K562 (cell line): ENCODE data around the gene RAB2B. TPM values are rescaled to one million over a fixed set of nuclear protein-coding genes. Genes with fewer than 3 reads are reported as not detected.
A peak's percentile ranks its signal among the peaks of the same experiment; 100 is the strongest.

Experiments
- ATAC-seq: fragments of 200-7000 bp; cut with Tn5 transposase; 3 replicates; pipeline ENCODE4 v1.9.1; 2020; ENCODE audit warnings: moderate library complexity
- BruUV-seq: library from RNA; stranded (reverse); fragments of 400-500 nt; replicated peaks from 2 replicates; lab custom pipeline; 2021; lab: Mats Ljungman, UMichigan
- CTCF ChIA-PET: fragments of 300-600 bp; formaldehyde crosslinking; extraction: SDS; loops from one replicate; lab custom pipeline; 2021; ENCODE audit warnings: low intra/inter-chr PET ratio; lab: Yijun Ruan, JAX
- POLR2A ChIA-PET: fragments of 300-600, 350-650 bp; sonication (Branson Sonifier 250); formaldehyde crosslinking; extraction: SDS; loops from one replicate; lab custom pipeline; 2021; ENCODE audit warnings: antibody characterized with exemption, inconsistent platforms; lab: Yijun Ruan, JAX
- DNase-seq, 4 experiments: peaks; one replicate each; pipeline versions ENCODE4 v3.0.0 to v3.0.0-alpha.2; 2011 to 2018; ENCODE audit warnings: low spot score in 3 of 4, mixed read lengths in 3 of 4; ENCODE audit errors: extremely low read depth in 1 of 4
- FAIRE-seq: peaks from 2 replicates; lab custom pipeline; 2011; peaks lifted over from hg19 to GRCh38; lab: Jason Lieb, UNC
- H2AFZ ChIP-seq: 2 replicates; pipeline ENCODE4 v1.6.0; 2011; ENCODE audit warnings: low read depth, low read length, control low read depth, inconsistent platforms
- H3K27ac ChIP-seq: fragments of 200-600 bp; 3 replicates; pipeline ENCODE4 v1.8.0; 2011; ENCODE audit warnings: low read depth, mild to moderate bottlenecking, control low read depth, inconsistent platforms, low read length, moderate library complexity, mixed read lengths; ENCODE audit errors: extremely low read depth
- H3K27me3 ChIP-seq, 2 experiments: fragments of 300-600 bp in 1 of 2; 2 replicates in 1 of 2; 3 replicates in 1 of 2; pipeline versions ENCODE4 v1.6.0 to v1.8.0; 2011; ENCODE audit warnings: inconsistent platforms in 2 of 2, low read length in 2 of 2, mild to moderate bottlenecking in 1 of 2, mixed read lengths in 1 of 2, moderate library complexity in 1 of 2; ENCODE audit not compliant: control insufficient read depth in 2 of 2, insufficient read depth in 2 of 2
- H3K36me3 ChIP-seq: fragments of 300-600 bp; 3 replicates; pipeline ENCODE4 v1.8.0; 2011; ENCODE audit warnings: mild to moderate bottlenecking, low read length, inconsistent platforms; ENCODE audit not compliant: control insufficient read depth, insufficient read depth
- H3K4me1 ChIP-seq, 2 experiments: fragments of 200-600 bp in 1 of 2; replicated peaks in 1 of 2; 2 replicates in 1 of 2; 3 replicates in 1 of 2; pipeline versions ENCODE4 v1.5.1 to v1.8.0; 2011; ENCODE audit warnings: inconsistent platforms in 2 of 2, low read length in 2 of 2, mild to moderate bottlenecking in 1 of 2, mixed read lengths in 1 of 2, moderate library complexity in 1 of 2; ENCODE audit not compliant: control insufficient read depth in 2 of 2, insufficient read depth in 2 of 2
- H3K4me2 ChIP-seq: 2 replicates; pipeline ENCODE4 v1.6.1; 2011; ENCODE audit warnings: low read length, control low read depth, inconsistent platforms, mixed read lengths; ENCODE audit not compliant: insufficient read depth
- H3K4me3 ChIP-seq: fragments of 200-600 bp; sonication (generic), shearing (Covaris generic); 2 replicates; pipeline ENCODE4 v1.5.1; 2016; ENCODE audit warnings: control low read depth, inconsistent platforms
- H3K79me2 ChIP-seq: fragments of 200-600 bp; 3 replicates; pipeline ENCODE4 v1.8.0; 2011; ENCODE audit warnings: low read length, inconsistent platforms; ENCODE audit not compliant: control insufficient read depth, insufficient read depth
- H3K9ac ChIP-seq, 2 experiments: 2 replicates each; pipeline versions ENCODE4 v1.6.0 to v1.6.1; 2011; ENCODE audit warnings: low read depth in 2 of 2, low read length in 2 of 2, control low read depth in 1 of 2, inconsistent platforms in 1 of 2, mild to moderate bottlenecking in 1 of 2, mixed read lengths in 1 of 2; ENCODE audit not compliant: insufficient read depth in 1 of 2
- H3K9me1 ChIP-seq: one replicate; pipeline ENCODE4 v1.6.0; 2011; ENCODE audit warnings: inconsistent platforms, mild to moderate bottlenecking, low read length, moderate library complexity; ENCODE audit not compliant: control insufficient read depth, insufficient read depth
- H3K9me3 ChIP-seq: replicated peaks from 2 replicates; pipeline ENCODE4 v1.5.1; 2011; ENCODE audit warnings: low read depth, low read length, inconsistent platforms; ENCODE audit not compliant: control insufficient read depth, insufficient read depth
- H4K20me1 ChIP-seq: replicated peaks from 2 replicates; pipeline ENCODE4 v1.6.1; 2011; ENCODE audit warnings: low read length, inconsistent platforms, mixed read lengths; ENCODE audit not compliant: control insufficient read depth, insufficient read depth
- ARID4B ChIP-seq: sonication (generic); formaldehyde crosslinking; IDR thresholded peaks from 2 replicates; pipeline ENCODE4 v1.8.0; 2022; ENCODE audit warnings: mild to moderate bottlenecking, missing genetic modification reagents
- C11orf30 ChIP-seq: fragments of 450-650 bp; IDR thresholded peaks from 2 replicates; pipeline ENCODE4 v1.6.1; 2016; ENCODE audit warnings: low read depth, mild to moderate bottlenecking
- NFE2 ChIP-seq: IDR thresholded peaks from 2 replicates; pipeline ENCODE4 v1.6.1; 2014; ENCODE audit warnings: antibody characterized with exemption, low read depth
- NR2C2 ChIP-seq, 2 experiments: fragments of 200-800 bp in 1 of 2; sonication (Bioruptor generic) in 1 of 2; sonication (generic) in 1 of 2; formaldehyde crosslinking in 1 of 2; IDR thresholded peaks; 2 replicates each; pipeline versions ENCODE4 v1.6.1 to v1.8.0; 2016 to 2022; ENCODE audit warnings: mild to moderate bottlenecking in 1 of 2, missing compliant biosample characterization in 1 of 2, missing genetic modification characterization in 1 of 2, missing genetic modification reagents in 1 of 2
- PRDM10 ChIP-seq: fragments of 450-650 bp; IDR thresholded peaks from 2 replicates; pipeline ENCODE4 v1.6.1; 2018; ENCODE audit not compliant: partially characterized antibody
- SETDB1 ChIP-seq: IDR thresholded peaks from one replicate; pipeline ENCODE4 v1.6.1; 2012; ENCODE audit warnings: low read length, control low read depth, inconsistent platforms
- SUPT5H ChIP-seq: fragments of 450-650 bp; IDR thresholded peaks from 2 replicates; pipeline ENCODE4 v1.6.1; 2016
- YY1 ChIP-seq, 3 experiments: IDR thresholded peaks; 2 replicates each; pipeline ENCODE4 v1.6.1; 2011; ENCODE audit warnings: low read length in 2 of 3, mild to moderate bottlenecking in 2 of 3, moderate library complexity in 2 of 3, borderline replicate concordance in 1 of 3, control low read depth in 1 of 3, low read depth in 1 of 3; ENCODE audit not compliant: insufficient read depth in 3 of 3, insufficient replicate concordance in 2 of 3, control insufficient read depth in 1 of 3, insufficient read length in 1 of 3; ENCODE audit errors: extremely low read depth in 1 of 3
- ZNF280A ChIP-seq: fragments of 450-650 bp; IDR thresholded peaks from 2 replicates; pipeline ENCODE4 v1.6.1; 2018; ENCODE audit warnings: mild to moderate bottlenecking, low read depth; ENCODE audit not compliant: partially characterized antibody
- ZNF316 ChIP-seq: fragments of 450-650 bp; IDR thresholded peaks from 2 replicates; pipeline ENCODE4 v1.6.1; 2016
- WGBS: fragments of 100-300 bp; shearing (Covaris generic); methylation state at CpG from one replicate; pipeline ENCODE4 v1.1.6; 2016; ENCODE audit warnings: low coverage, mixed read lengths; ENCODE audit not compliant: insufficient coverage; ENCODE audit errors: missing lambda C conversion rate; 5-methylcytosine and 5-hydroxymethylcytosine counted together
- in situ Hi-C: fragments of 300-500 bp; cut with MboI; formaldehyde crosslinking; loops from 4 replicates; pipeline ENCODE4 v1.15.0; 2018; ENCODE audit warnings: inconsistent platforms, mixed read lengths
- intact Hi-C: fragments of 100-400 bp; cut with micrococcal nuclease; formaldehyde crosslinking; loops from 2 replicates; pipeline ENCODE4 v1.14.2; 2022
- polyA plus RNA-seq, 8 experiments: library from polyadenylated mRNA; depleted of rRNA in 4 of 8; stranded (reverse) in 5 of 8; unstranded in 3 of 8; fragments of >200 nt; fragmentation: Nextera tagmentation in 2 of 8; fragmentation: Illumina TruSeq in 1 of 8; extraction: Ambion mirVana in 2 of 8; extraction: Trizol in 1 of 8; gene quantifications; 2 replicates each; pipeline versions ENCODE4 v1.2.1 to v1.2.3, GENCODE V29; 2011 to 2014; ENCODE audit warnings: inconsistent platforms in 1 of 8, missing spikeins in 1 of 8
- total RNA-seq, 7 experiments: library from RNA; depleted of rRNA in 6 of 7; stranded (reverse); fragments of >200 nt in 6 of 7; fragmentation: Illumina TruSeq in 2 of 7; extraction: Trizol in 2 of 7; gene quantifications; 2 replicates each; pipeline versions ENCODE4 v1.2.1 to v1.2.3, GENCODE V29; 2011 to 2021; ENCODE audit warnings: low replicate concordance in 1 of 7

RAB2B gene
- total and polyA plus RNA-seq, 9 of the 15 experiments (the other 6 are each of a cell fraction or from before 2014, with no cell fraction given) = 4.6 to 19.8 (median 9.8) TPM

DNA sequence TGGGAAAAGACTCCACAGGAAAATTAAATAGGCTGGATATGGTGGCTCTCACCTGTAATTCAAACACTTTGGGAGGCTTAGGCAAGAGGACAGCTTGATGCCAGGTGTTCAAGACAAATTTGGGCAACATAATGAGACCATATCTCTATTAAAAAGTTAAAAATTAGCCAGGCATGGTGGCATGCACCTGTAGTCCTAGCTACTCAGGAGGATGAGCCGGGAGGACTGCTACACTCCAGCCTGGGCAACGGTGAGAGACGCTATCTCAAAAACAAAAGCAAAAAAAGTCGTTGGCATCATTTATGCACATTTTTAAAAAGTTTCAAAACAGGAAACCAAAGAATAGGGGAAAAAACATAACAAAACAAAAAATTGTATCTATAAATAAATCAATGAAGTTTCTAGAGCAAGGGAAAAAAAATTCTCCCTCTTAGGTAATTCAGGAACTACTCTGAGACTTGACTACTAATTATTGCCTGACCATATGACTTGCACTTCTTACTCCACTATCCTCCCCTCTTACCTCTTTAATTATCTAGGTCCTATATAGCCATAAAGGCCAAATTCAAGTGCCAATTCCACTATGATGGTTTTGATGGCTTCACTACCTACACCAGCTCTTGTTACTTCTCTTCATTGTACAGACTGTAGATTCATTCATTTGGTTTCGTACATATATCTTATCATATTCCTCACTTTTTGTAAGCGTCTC lies 32.8 kb upstream of the RAB2B start:
- no peaks in the 10 kb centered on the region; a peak in 2 of 5 replicates for H3K4me1 ChIP-seq
- DNase-seq (no peak), ATAC-seq (peak; percentile 13; the same call in 1 of the 3 replicates), FAIRE-seq (no peak)
- CTCF ChIA-PET = no interaction called here
- H3K79me2 ChIP-seq = peaks cover 61% of the 10 kb centered on the region
- no peaks in the 10 kb centered on the region for H4K20me1 ChIP-seq
- H3K9me1 ChIP-seq = no peaks in the 10 kb centered on the region
- peak overlapping the region; percentile 91; the same call in 2 of the 3 replicates for H3K27ac ChIP-seq
- no TSS peak for BruUV-seq
- H3K4me2 ChIP-seq = peak overlapping the region; percentile 87
- in situ Hi-C loops = no loop called here
- H3K36me3 ChIP-seq = peaks cover 35% of the 10 kb centered on the region
- 12% methylated on average over 6 of the region's 6 CpGs for WGBS
- H3K9ac ChIP-seq = peak overlapping the region; percentile 55 to 92; a peak in 3 of 4 replicates
- H3K27me3 ChIP-seq = no peaks in the 10 kb centered on the region
- H2AFZ ChIP-seq = no peak overlapping the region
- H3K9me3 ChIP-seq = no peaks in the 10 kb centered on the region
- intact Hi-C loops = loop anchor here (2.0 to 5.0 kb wide), 3 partner anchors 17 to 48 kb away; partner anchors contain the start of genes RAB2B, SALL2 and TOX4
- POLR2A ChIA-PET = interaction anchor here (0.8 to 3.5 kb wide), 5 partner anchors 8 to 26 kb away, joined by 5 to 39 read pairs (median 5); partner anchors contain the start of gene SALL2
- peak overlapping the region; percentile 59 for H3K4me3 ChIP-seq
- TF ChIP-seq ZNF280A (no peak), NFE2 (peak; percentile 67), SETDB1 (no peak), PRDM10 (peak; percentile 29), NR2C2 (CRISPR knock-in tag; IDR thresholded peaks at IDR 0.05) (no peak), NR2C2 (tag; IDR thresholded peaks at IDR 0.05) (no peak), YY1 (IDR thresholded peaks at IDR 0.05; ENCODE audit: borderline replicate concordance in 1 of 3, control insufficient read depth in 1 of 3, extremely low read depth in 1 of 3, insufficient read depth in 3 of 3, insufficient read length in 1 of 3, insufficient replicate concordance in 2 of 3, low read depth in 1 of 3, low read length in 2 of 3) (no peak), ZNF316 (peak; percentile 47), C11orf30 (peak; percentile 51; the same call in 1 of the 2 replicates), ARID4B (CRISPR knock-in tag) (no peak), SUPT5H (0 out of 2 replicates have a peak, but pooled peaks have one; percentile 11)
